ENCODE measurements around the gene PDCD2L.
"Not testable (repeated sequence)": the region's sequence is repeated elsewhere in the genome, so short reads cannot be mapped to it uniquely, and the experiment has no call there.

Gene PDCD2L

GRCh38 chr19:34431681-34432402, 27.6 kb downstream of the PDCD2L start:
- Histone ChIP-seq H3K9me3 (no peaks in the 10 kb centered on the region), H3K27me3 (no peaks in the 10 kb centered on the region), H3K4me2 (no peak overlapping the region), H3K4me3 (no peak overlapping the region), H3K4me1 (peaks cover 29% of the 10 kb centered on the region), H3K36me3 (peaks cover 57% of the 10 kb centered on the region), H3K27ac (no peak overlapping the region), H4K20me1 (peaks cover 84% of the 10 kb centered on the region), H3K9ac (no peak overlapping the region)
- no peak for TF ChIP-seq Cebpa-rat (IDR thresholded peaks at IDR 0.05)

GRCh38 chr19:34432797-34433196, 28.6 kb downstream of the PDCD2L start:
- TF ChIP-seq Cebpa-rat (IDR thresholded peaks at IDR 0.05): no peak

GRCh38 chr19:34436716-34437115, 32.5 kb downstream of the PDCD2L start:
- Histone ChIP-seq H3K4me1 (0 out of 2 replicates have a peak, but pooled peaks cover under 1% of the 10 kb centered on the region), H3K9ac (no peak overlapping the region), H3K27me3 (no peaks in the 10 kb centered on the region), H3K4me3 (no peak overlapping the region), H4K20me1 (peaks cover 97% of the 10 kb centered on the region), H3K36me3 (peaks cover 95% of the 10 kb centered on the region), H3K4me2 (no peak overlapping the region), H3K9me3 (no peaks in the 10 kb centered on the region), H3K27ac (no peak overlapping the region)
- TF ChIP-seq Cebpa-rat (IDR thresholded peaks at IDR 0.05): no peak

More at GRCh38 chr19:34432797-34433196, 28.6 kb downstream of the PDCD2L start:
- H3K27ac ChIP-seq: no peak overlapping the region
- H3K4me1 ChIP-seq: peaks cover 25% of the 10 kb centered on the region
- peaks cover 93% of the 10 kb centered on the region for H4K20me1 ChIP-seq
- no peak overlapping the region for H3K9ac ChIP-seq
- H3K4me3 ChIP-seq: no peak overlapping the region
- peaks cover 64% of the 10 kb centered on the region for H3K36me3 ChIP-seq
- H3K27me3 ChIP-seq: no peaks in the 10 kb centered on the region
- H3K9me3 ChIP-seq: no peaks in the 10 kb centered on the region
- H3K4me2 ChIP-seq: no peak overlapping the region

GRCh38 chr19:34448191-34448590, 44.0 kb downstream of the PDCD2L start:
- Histone ChIP-seq H3K4me2 (no peak overlapping the region), H3K9me3 (no peaks in the 10 kb centered on the region), H3K27ac (no peak overlapping the region), H3K27me3 (no peaks in the 10 kb centered on the region), H3K36me3 (peaks cover 99% of the 10 kb centered on the region), H3K4me1 (no peaks in the 10 kb centered on the region), H3K9ac (no peak overlapping the region), H4K20me1 (peaks cover 87% of the 10 kb centered on the region), H3K4me3 (no peak overlapping the region)
- TF ChIP-seq Cebpa-rat (IDR thresholded peaks at IDR 0.05): no peak

- Histone ChIP-seq H3K27me3 (no peaks in the 10 kb centered on the region), H4K20me1 (peaks cover 83% of the 10 kb centered on the region), H3K9ac (no peak overlapping the region), H3K4me3 (no peak overlapping the region), H3K36me3 (peaks cover 99% of the 10 kb centered on the region), H3K4me2 (no peak overlapping the region), H3K4me1 (no peaks in the 10 kb centered on the region), H3K27ac (no peak overlapping the region), H3K9me3 (no peaks in the 10 kb centered on the region)
- no peak for TF ChIP-seq Cebpa-rat (IDR thresholded peaks at IDR 0.05)
Measured at GRCh38 chr19:34452723-34453122, 48.5 kb downstream of the PDCD2L start.

- H3K27ac ChIP-seq: no peak overlapping the region
- H3K4me2 ChIP-seq: no peak overlapping the region
- H3K4me3 ChIP-seq: no peak overlapping the region
- peaks cover 99% of the 10 kb centered on the region for H3K36me3 ChIP-seq
- no peak for TF ChIP-seq Cebpa-rat (IDR thresholded peaks at IDR 0.05)
- H4K20me1 ChIP-seq: peaks cover 83% of the 10 kb centered on the region
- H3K9me3 ChIP-seq: no peaks in the 10 kb centered on the region
- H3K27me3 ChIP-seq: no peaks in the 10 kb centered on the region
- H3K9ac ChIP-seq: no peak overlapping the region
- no peaks in the 10 kb centered on the region for H3K4me1 ChIP-seq
Measured at GRCh38 chr19:34454091-34454490, 49.9 kb downstream of the PDCD2L start.

- Histone ChIP-seq H3K4me1 (no peaks in the 10 kb centered on the region), H3K4me3 (no peak overlapping the region), H3K9me3 (no peaks in the 10 kb centered on the region), H3K9ac (no peak overlapping the region), H4K20me1 (peaks cover 83% of the 10 kb centered on the region), H3K36me3 (peaks cover 99% of the 10 kb centered on the region), H3K27ac (no peak overlapping the region), H3K4me2 (no peak overlapping the region), H3K27me3 (no peaks in the 10 kb centered on the region)
- TF ChIP-seq Cebpa-rat (IDR thresholded peaks at IDR 0.05): no peak
Measured at GRCh38 chr19:34454685-34455084, 50.5 kb downstream of the PDCD2L start.

- not testable (repeated sequence) for H3K4me2 ChIP-seq, H3K4me1 ChIP-seq, H3K4me3 ChIP-seq, H3K27ac ChIP-seq, H3K27me3 ChIP-seq, H3K9me3 ChIP-seq, H3K9ac ChIP-seq
- H3K36me3 ChIP-seq: peaks cover 99% of the 10 kb centered on the region
- peaks cover 83% of the 10 kb centered on the region for H4K20me1 ChIP-seq
Measured at GRCh38 chr19:34455783-34456480, 51.7 kb downstream of the PDCD2L start.

GRCh38 chr19:34457446-34457845, 53.2 kb downstream of the PDCD2L start:
- no peak for TF ChIP-seq Cebpa-rat (IDR thresholded peaks at IDR 0.05)
- no peaks in the 10 kb centered on the region for H3K27me3 ChIP-seq
- H3K4me3 ChIP-seq: no peak overlapping the region
- H3K9me3 ChIP-seq: no peaks in the 10 kb centered on the region
- H4K20me1 ChIP-seq: peaks cover 92% of the 10 kb centered on the region
- H3K36me3 ChIP-seq: peaks cover 99% of the 10 kb centered on the region
- H3K27ac ChIP-seq: no peak overlapping the region
- H3K9ac ChIP-seq: no peak overlapping the region
- H3K4me2 ChIP-seq: no peak overlapping the region
- H3K4me1 ChIP-seq: no peaks in the 10 kb centered on the region

GRCh38 chr19:34458677-34459076, 54.5 kb downstream of the PDCD2L start:
- Histone ChIP-seq H3K27me3 (no peaks in the 10 kb centered on the region), H3K4me1 (no peaks in the 10 kb centered on the region), H3K9ac (no peak overlapping the region), H3K4me2 (no peak overlapping the region), H3K36me3 (peaks cover 99% of the 10 kb centered on the region), H3K27ac (no peak overlapping the region), H3K4me3 (no peak overlapping the region), H4K20me1 (peaks cover 94% of the 10 kb centered on the region), H3K9me3 (no peaks in the 10 kb centered on the region)
- no peak for TF ChIP-seq Cebpa-rat (IDR thresholded peaks at IDR 0.05)

Data from BLaER1 (cell line).